HEK293 (cell line): ENCODE measurements around the gene METTL3.

ENCODE experiments used
- BCL6B ChIP-seq: fragments of 450-650 bp; formaldehyde crosslinking; IDR thresholded peaks from 2 replicates; pipeline ENCODE4 v1.5.1; 2017; ENCODE audit warnings: missing biosample characterization, missing genetic modification characterization
- KLF17 ChIP-seq: fragments of 450-650 bp; formaldehyde crosslinking; IDR thresholded peaks from 2 replicates; pipeline ENCODE4 v1.5.1; 2016; ENCODE audit warnings: missing biosample characterization, missing genetic modification characterization
- PRDM10 ChIP-seq: fragments of 450-650 bp; formaldehyde crosslinking; IDR thresholded peaks from 2 replicates; pipeline ENCODE4 v1.5.1; 2016; ENCODE audit warnings: missing biosample characterization, missing genetic modification characterization
- SP3 ChIP-seq: fragments of 450-650 bp; formaldehyde crosslinking; IDR thresholded peaks from 2 replicates; pipeline ENCODE4 v1.5.1; 2016; ENCODE audit warnings: missing biosample characterization, missing genetic modification characterization
- TSHZ1 ChIP-seq: fragments of 450-650 bp; formaldehyde crosslinking; IDR thresholded peaks from 2 replicates; pipeline ENCODE4 v1.5.1; 2016; ENCODE audit warnings: missing biosample characterization, missing genetic modification characterization, borderline replicate concordance
- WT1 ChIP-seq: fragments of 450-650 bp; formaldehyde crosslinking; IDR thresholded peaks from 2 replicates; pipeline ENCODE4 v1.5.1; 2016; ENCODE audit warnings: missing biosample characterization, missing genetic modification characterization
- ZFP37 ChIP-seq: fragments of 450-650 bp; formaldehyde crosslinking; IDR thresholded peaks from 2 replicates; pipeline ENCODE4 v1.5.1; 2016; ENCODE audit warnings: missing biosample characterization, missing genetic modification characterization
- ZIC2 ChIP-seq: fragments of 450-650 bp; formaldehyde crosslinking; IDR thresholded peaks from 2 replicates; pipeline ENCODE4 v1.5.1; 2016; ENCODE audit warnings: missing biosample characterization, missing genetic modification characterization
- ZNF10 ChIP-seq: fragments of 450-650 bp; formaldehyde crosslinking; IDR thresholded peaks from 2 replicates; pipeline ENCODE4 v1.5.1; 2017; ENCODE audit warnings: missing biosample characterization, missing genetic modification characterization
- ZNF121 ChIP-seq: fragments of 450-650 bp; formaldehyde crosslinking; IDR thresholded peaks from 2 replicates; pipeline ENCODE4 v1.5.1; 2016; ENCODE audit warnings: missing biosample characterization, missing genetic modification characterization
- ZNF398 ChIP-seq: fragments of 450-650 bp; formaldehyde crosslinking; IDR thresholded peaks from 2 replicates; pipeline ENCODE4 v1.5.1; 2017; ENCODE audit warnings: missing biosample characterization, missing genetic modification characterization
- ZNF433 ChIP-seq: fragments of 450-650 bp; formaldehyde crosslinking; IDR thresholded peaks from 2 replicates; pipeline ENCODE4 v1.5.1; 2016; ENCODE audit warnings: missing biosample characterization, missing genetic modification characterization, low read depth
- ZNF513 ChIP-seq: fragments of 450-650 bp; IDR thresholded peaks from 2 replicates; pipeline ENCODE4 v1.5.1; 2018; ENCODE audit warnings: missing biosample characterization, missing genetic modification characterization
- ZNF518A ChIP-seq: fragments of 450-650 bp; formaldehyde crosslinking; conservative IDR thresholded peaks from 2 replicates; pipeline ENCODE4 v1.5.1; 2016; ENCODE audit warnings: low read depth, missing biosample characterization, missing genetic modification characterization
- ZNF560 ChIP-seq: fragments of 450-650 bp; formaldehyde crosslinking; IDR thresholded peaks from 2 replicates; pipeline ENCODE4 v1.5.1; 2017; ENCODE audit warnings: missing biosample characterization, missing genetic modification characterization, borderline replicate concordance
- ZNF704 ChIP-seq: fragments of 450-650 bp; formaldehyde crosslinking; IDR thresholded peaks from 2 replicates; pipeline ENCODE4 v1.5.1; 2016; ENCODE audit warnings: missing biosample characterization, missing genetic modification characterization
- ZNF792 ChIP-seq: fragments of 450-650 bp; formaldehyde crosslinking; IDR thresholded peaks from 2 replicates; pipeline ENCODE4 v1.5.1; 2016; ENCODE audit warnings: missing biosample characterization, missing genetic modification characterization

METTL3 gene

GRCh38 chr14:21476925-21477681 lies 34.0 kb downstream of the METTL3 start, which contains the start of the genes RAB2B and TOX4 (continued):
- no peak for TF ChIP-seq TSHZ1 (tag by site-specific recombination)
- TF ChIP-seq ZNF704 (tag by site-specific recombination): no peak
- TF ChIP-seq ZNF10 (tag by site-specific recombination): no peak
- TF ChIP-seq ZNF518A: peak; percentile 91
- no peak for TF ChIP-seq BCL6B
- TF ChIP-seq KLF17: peak; percentile 56
- peak; percentile 75 for TF ChIP-seq SP3 (tag by site-specific recombination)
- TF ChIP-seq ZNF560: no peak
- TF ChIP-seq ZNF433 (tag by site-specific recombination): no peak
- TF ChIP-seq PRDM10 (tag by site-specific recombination): no peak
- no peak for TF ChIP-seq ZNF121 (tag by site-specific recombination)
- no peak for TF ChIP-seq ZFP37
- no peak for TF ChIP-seq ZNF792 (tag by site-specific recombination)
- peak; percentile 67; the same call in 1 of the 2 replicates for TF ChIP-seq ZNF398
- TF ChIP-seq WT1 (tag by site-specific recombination): 0 out of 2 replicates have a peak, but pooled peaks have one; percentile 11
- no peak for TF ChIP-seq ZNF513 (tag by site-specific recombination)
- TF ChIP-seq ZIC2: no peak
